GM21825 (cell line): ENCODE results near the gene UCMA.
"Not testable (repeated sequence)": the region's sequence is repeated elsewhere in the genome, so short reads cannot be mapped to it uniquely, and the experiment has no call there.

Source experiments
- ATAC-seq: cut with Tn5 transposase; IDR thresholded peaks from one replicate; pipeline ENCODE4 v1.9.1; 2021; ENCODE audit warnings: mild to moderate bottlenecking, moderate library complexity; ENCODE audit not compliant: unreplicated experiment

UCMA gene

DNA sequence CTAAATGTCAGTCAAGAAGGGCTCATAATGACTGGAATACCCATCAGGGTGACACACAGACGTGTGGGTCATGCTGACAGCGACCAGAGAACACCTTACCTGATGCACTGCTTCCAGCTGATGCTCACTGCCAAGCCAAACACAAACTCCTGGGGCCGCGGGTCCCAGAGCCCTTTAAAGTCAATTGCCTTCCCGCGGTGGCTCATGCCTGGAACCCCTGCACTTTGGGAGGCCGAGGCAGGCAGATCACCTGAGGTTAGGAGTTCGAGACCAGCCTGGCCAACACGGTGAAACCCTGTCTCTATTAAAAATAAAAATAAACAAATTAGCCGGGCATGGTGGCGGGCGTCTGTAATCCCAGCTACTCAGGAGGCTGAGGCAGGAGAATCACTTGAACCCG is 562 bp upstream of the UCMA start:
- not testable (repeated sequence) for ATAC-seq

DNA sequence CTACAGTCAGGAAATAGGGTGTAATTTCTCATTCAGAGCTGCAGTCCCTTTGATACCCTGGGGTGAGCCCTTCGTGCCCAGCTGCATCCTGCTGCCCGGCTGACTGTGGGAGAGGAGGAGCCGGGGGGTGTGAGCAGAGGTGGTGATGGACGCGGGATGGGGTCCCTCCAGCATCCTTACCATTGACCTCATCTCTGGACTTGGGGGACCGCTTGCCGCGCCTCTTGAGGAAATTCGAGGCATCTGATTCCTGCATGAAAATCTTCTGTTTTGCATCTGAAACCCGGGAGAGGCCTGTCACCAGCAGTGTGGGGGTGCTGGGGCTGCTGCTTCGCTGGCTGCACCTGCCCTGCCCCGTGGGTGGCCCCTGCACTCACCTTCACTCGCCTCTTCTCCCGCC is 816 bp downstream of the UCMA start:
- no peak for ATAC-seq

DNA sequence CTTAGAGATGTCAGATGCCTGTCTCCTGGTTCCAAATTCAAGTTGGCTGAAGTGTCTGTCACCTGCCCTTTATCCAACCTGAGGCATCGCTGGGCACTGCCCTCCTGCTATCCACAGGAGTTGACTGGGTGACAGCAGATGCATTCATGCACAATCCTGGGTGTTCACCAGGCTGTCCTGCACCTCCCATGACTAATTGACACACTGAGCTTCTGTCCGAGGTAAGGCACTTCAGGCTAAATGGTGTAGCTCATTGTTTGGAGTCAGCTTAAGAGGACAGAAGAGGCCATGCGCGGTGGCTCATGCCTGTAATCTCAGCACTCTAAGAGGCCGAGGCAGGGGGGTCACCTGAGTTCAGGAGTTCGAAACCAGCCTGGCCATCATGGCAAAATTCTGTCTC is 2.4 kb downstream of the UCMA start:
- no peak for ATAC-seq

DNA sequence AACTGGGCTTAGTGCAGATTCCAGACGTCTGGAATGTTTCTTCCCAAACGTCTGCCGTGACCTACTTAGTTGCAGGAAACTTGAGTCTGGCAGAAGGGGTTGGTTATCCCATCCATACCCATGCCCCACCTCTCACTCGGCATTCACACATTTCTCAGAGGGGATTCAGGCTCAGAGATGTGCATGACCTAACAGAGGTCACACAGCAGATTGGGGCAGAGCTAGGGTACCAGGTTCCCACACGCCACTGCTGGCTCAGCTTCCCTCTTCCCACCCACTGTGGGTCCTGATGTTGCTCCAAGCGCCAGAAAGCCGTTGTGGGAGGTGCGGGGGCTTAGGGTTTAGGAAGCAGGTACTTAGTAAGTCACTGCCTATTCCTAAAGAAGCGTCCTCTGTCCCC is 3.0 kb downstream of the UCMA start:
- ATAC-seq: no peak

DNA sequence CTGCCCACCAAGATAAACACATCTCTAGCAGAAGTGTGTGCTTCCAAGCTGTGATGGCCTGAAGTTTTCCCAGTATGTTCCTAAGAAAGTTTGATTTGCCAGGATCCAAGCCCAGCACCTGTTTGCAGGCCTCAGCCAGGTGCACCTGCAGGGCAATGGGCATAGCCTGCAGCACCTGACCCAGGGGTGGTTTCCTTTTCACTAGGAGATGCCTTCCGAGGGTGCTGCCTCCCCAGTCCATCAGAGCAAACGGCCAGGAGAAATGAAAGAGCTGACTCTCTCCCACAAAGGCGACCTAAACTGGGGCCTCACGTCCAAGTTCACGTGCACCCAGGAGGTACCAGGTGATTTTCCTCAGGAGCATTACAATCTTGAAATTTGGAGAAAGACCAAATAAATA is 7.1 kb downstream of the UCMA start:
- ATAC-seq: no peak

DNA sequence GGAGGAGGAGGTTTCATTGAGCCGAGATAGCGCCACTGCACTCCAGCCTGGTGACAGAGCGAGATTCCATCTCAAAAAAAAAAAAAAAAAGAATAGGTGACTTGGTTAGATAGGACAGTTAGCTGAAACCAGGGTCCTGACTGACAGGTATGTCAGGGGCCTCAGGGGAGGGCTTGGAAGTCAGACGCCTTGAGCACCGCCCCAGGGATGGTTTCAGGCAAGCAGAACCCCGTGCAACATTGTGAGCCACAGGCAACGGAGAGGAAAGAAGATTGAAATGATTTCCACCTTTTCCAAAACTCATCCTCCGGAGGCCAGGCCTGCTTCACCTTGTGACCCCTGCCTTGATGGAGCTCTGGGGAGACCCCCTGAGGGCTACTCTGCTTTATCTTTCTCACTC is 8.6 kb downstream of the UCMA start:
- no peak for ATAC-seq

DNA sequence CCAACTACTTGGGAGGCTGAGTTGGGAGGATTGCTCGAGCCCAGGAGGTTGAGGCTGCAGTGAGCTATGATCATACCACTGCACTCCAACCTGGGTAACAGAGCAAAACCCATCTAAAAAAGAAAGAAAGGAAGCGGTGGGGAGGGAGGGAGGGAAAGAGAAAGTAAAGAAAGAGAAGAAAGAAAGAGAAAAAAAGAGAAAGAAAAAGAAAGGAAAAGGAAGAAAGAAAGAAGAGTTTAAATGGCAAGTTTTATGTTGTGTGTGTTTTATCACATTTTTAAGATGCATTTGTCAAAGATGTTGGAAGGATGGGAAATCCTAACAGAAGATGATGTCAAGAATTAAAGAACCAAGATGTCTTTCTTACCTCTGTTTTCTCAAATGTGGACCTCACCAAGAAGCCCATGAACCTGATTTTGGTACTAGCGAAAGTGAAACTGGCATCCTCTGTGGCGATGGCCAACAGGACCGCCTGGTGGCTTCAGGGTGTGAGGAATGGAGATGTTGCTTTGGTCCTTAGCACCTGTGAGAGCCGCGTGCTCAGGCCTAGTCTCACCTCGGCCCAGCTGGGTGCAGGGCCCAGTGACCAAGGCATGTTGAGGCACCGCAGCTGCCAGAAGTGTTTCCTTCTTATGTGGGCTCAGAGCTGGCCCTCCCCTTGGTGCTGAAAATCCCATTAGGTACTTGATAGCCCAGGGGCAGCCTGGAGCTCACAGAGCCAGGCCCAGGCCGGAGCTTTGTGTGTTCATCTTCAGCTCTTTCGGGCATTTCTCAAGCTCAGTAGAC is 9.8 kb downstream of the UCMA start:
- no peak for ATAC-seq

DNA sequence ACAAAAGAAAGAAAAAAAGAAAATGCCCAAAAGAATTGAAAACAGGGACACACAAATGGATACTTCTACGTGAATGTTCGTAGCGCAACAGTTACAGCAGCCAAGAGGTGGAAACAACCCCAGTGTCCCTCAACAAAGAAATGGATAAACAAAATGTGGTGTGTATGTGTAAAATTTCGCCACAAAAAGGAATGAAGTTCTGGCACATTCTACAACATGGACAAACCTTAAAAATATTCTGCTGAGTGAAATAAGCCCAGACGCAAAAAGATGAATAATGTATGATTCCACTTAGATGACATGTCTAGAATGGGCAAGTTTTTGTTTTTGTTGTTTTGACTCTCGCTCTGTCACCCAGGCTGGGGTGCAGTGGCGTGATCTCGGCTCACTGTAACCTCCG is 10.9 kb downstream of the UCMA start:
- no peak for ATAC-seq

DNA sequence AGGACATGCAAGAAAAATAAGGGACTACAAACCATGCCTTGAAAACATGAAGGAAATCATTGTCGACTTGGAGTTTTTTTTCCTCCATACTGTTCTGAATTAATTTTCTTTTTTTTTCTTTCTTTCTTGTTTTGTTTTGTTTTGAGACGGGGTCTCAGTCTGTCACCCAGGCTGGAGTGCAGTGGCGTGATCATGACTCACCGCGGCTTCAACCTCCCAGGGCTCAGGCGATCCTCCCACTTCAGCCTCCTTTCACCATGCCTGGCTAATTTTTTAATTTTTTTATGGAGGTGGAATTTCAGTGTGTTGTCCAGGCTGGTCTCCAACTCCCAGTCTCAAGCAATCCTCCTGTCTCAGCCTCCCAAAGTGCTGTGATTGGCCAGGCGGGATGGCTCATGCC is 11.6 kb downstream of the UCMA start:
- ATAC-seq: no peak

DNA sequence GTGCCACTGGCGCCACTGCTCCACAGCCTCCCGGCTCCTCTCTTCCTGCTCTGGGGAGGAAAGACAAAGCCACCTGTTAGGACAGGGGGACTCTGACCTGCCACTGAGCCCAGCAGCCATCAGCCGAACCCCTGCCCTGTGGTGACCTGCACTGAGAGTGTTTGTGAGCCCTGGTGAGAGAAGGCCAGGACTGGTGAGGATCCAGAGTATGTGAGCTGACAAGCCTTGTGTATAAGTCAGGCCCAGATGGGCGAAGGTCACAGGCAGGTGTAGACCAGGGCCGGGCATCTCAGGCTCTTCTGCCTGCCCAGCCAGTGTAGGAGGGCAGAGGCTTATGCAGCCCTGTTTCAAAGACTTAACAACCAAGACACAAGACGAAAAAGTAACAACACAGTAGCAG is 12.0 kb downstream of the UCMA start:
- ATAC-seq: no peak

DNA sequence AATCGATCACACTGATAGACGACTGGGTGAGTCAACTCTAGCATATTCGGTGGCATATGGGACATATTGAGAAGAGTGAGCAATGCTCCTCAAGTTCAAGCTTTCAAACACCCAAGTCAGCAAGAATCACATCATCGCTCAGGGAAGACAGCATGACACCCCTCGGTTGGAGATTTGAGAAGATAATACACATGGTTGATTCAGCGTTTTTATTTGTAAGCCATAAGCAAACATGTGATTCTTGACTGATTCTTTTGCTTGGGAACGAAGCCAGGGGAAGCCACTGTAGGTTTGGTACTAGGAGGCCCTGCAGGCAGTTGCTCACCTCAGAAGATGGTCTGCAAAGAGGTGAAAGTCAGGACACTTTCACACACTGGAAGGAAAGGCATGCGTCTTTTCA is 12.6 kb downstream of the UCMA start:
- ATAC-seq: no peak

DNA sequence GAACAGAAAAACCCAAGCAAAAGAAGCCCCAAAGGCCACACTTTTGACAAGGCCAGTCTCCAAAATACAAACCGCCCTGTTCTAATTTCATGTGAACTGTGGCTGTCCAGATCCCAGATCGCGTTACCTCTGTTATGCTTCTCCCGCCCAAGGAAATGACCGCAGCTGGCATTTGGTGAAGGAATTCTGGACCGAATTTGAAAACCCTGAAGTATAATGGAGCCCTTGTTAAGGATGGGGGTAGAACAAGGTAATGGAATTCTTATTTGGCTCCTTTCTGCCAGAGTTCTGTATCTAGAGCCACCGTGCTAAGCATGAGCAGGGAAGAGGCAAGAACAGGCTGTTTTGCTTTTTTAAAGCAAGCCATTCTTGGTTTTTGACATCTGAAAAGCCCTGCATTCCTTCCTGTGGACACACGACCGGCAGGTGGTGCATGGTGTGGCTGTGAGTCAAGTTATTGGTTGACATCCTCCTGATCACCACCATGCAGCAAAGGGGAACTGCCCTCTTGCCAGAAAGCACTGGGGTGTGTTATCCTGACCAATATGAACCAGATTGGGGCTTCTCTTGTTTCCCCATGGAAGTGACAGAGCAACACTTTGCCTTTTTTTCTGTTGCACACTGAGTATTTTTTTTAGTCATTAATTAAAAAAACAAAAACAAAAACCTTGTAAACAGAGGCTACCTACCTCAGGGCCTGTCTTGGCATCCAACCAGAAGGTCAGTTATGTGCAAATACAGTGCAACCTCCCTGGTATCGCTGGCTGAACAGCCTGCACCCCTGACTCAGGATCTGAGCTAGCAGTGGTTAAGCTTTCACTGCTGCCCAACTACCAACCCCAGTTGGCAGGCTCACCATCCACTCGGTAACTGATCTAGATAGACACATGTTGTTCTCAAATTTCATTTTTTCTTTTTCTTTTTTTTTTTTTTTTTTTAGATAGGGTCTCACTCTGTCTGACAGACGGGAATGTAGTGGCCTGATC is 14.2 kb downstream of the UCMA start:
- ATAC-seq: peak; percentile 78

DNA sequence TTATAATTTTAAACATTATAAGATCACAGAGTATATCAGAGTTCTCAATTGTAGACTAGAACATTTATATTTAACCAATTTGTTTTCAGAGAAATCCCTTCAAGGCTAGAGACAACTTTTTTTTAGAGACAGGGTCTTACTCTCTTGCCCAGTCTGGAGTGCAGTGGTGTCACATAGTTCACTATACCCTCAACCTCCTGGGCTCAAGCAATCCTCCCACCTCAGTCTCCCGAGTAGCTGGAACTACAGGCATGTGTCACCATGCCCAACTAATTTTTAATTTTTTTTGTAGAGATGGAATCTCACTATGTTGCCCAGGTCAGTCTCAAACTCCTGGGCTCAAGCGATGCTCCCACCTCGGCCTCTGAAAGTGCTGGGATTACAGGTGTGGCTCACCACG is 15.3 kb downstream of the UCMA start:
- ATAC-seq: no peak

DNA sequence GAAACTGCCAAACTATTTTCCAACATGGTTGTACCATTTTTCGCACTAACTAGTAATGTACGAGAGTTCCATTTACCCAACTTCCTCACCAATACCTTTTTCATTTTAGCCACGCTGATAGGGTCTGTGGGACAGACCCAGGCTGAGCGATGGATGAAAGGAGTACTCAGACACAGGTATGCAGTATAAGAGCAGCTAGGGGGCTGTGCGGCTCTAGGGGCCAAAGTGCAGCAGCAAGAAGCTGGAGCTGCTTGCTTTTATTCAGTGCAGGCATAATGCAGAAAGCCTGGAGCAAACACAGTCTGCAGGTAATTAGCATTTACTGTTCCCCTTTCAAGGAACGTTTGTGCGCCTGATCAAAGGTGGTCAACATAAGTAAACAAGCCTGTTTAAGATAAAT is 21.0 kb downstream of the UCMA start:
- no peak for ATAC-seq

DNA sequence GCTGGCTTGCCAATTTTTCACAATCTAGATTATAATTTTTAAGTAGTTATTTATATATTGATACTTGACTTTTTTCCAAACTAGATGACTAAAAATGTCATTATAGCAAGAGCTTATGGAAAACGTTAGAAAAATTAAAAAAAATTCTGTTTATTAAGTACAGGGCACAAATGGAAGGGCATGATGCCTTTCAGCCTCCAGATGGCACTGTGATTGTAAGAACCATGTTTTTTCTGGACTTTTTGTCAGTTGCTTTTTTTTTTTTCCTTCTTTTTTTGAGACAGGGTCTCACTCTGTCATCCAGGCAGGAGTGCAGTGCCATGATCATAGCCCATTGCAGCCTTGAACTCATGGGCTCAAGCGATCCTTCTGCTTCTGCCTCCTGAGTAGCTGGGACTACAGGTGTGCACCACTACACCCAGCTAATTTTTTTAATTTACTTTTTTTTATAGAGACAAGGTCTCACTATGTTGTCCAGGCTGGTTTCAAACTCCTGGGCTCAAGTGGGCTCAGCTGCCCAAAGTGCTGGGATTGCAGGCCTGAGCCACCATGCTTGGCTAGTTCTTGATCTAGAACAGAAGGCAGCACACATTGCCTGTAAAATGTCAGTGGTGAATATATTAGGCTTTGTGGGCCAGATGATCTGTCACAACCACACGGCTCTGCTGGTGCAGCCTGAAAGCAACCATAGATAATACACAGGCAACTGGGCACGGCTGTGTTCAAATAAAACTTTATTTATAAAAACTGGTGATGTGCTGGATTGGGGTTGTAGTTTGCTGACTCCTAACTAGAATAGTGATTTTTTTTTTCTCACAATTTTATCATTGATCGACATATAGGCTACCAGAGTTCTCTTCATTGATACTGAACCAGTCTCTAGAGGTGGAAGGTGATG is 27.4 kb downstream of the UCMA start:
- no peak for ATAC-seq

DNA sequence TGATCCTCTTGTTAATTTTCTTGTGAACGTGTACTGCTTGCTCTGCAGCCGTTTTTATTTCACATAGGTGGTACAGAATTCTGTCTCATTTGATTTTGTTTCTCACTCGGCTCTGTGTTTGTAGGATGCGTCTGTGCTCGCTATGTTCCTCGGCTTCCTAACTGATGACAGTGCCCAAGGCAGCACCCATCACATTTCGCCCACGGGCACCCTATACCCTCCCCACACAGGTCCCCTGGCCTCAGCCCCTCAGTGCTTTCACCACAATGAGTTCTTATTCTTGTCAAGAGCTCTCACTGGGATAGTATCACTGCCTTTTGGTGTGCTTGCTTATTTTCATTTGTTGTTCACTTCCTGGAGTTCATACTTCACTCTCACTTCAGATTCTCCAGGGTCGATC is 28.1 kb downstream of the UCMA start:
- ATAC-seq: no peak

DNA sequence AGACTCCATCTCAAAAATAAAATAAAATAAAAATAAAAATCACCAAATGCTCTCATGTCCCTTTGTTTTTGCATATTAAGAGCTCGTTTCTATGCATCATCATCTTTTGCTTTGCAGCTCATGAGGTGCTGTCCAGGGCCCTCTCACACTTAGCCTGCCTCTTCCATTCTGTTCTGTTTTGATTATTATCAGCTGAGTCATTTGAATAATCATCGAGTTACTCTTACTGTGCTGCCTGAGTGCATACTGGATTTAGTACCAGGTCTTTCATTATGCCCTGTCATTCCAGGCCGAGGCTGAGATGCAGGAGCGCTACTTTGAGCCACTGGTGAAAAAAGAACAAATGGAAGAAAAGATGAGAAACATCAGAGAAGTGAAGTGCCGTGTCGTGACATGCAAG is 33.0 kb downstream of the UCMA start:
- ATAC-seq: no peak

DNA sequence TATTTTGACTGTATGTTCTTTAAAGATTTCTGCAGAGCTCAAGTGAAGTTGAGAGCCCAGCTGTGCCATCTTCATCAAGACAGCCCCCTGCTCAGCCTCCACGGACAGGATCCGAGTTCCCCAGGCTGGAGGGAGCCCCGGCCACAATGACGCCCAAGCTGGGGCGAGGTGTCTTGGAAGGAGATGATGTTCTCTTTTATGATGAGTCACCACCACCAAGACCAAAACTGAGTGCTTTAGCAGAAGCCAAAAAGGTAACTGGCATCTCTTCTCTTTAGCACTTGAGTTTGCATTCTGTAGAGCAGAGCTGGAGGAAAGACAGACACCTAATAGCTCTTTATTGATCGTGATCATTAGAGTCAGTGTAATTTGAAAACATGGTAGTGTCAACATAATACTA is 39.2 kb downstream of the UCMA start:
- no peak for ATAC-seq

DNA sequence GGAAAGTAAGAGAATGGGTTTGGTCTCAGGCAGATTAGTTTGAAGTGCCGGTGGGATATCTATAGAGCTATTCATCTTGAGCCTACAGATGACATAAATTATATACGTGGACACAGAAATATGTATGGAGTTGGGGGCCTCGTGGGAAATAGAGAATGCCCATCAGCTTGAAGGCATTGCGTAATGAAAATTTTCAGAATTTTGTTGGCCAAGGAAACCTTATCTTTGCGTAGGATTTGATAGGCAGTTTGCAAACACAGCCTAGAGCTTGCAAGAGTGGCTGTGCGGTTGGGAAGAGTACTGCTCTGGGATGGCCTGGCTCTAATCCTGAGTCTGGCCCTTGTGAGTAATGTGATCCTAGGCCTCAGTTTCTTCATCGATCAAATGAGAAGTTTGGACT is 40.5 kb downstream of the UCMA start:
- no peak for ATAC-seq

DNA sequence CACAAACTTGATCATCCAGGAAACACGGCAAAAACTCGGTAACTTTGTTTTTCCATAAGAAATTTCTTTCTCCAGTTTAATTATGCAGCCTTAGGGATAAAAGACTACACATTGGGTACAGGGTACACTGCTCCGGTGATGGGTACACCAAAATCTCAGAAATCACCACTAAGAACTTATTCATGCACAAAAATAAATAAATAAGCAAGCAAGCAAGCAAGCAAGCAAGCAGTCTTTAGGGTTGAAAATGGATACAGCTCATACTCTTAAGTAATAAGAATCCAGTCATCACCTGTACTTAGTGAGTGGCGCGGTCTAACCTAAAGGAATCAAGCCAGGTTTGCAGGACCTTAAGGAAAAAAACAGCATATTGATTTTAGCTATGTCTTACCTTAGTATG is 42.8 kb downstream of the UCMA start:
- ATAC-seq: no peak

DNA sequence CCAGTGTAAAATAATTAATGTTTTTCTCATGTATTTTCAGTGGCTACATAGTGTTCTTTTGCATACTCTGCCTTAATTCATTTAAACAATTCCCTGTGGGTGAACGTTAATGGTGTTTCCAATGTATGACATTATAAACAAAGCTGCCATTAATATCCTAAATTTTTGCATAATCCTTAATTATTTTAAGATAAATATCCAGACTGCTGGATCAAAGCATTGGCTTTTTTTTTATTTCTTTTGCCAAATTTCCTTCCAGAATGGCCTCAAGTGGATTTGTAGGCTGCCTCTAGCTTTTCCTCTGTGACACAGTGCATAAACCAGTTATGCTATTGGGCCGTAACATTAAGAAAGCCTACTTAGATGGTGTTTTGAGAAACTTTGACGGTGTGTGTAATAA is 43.4 kb downstream of the UCMA start:
- no peak for ATAC-seq
